ENCODE results near the gene EHMT2. TPM values are rescaled to one million over a fixed set of nuclear protein-coding genes. Genes with fewer than 3 reads are reported as not detected.

Gene EHMT2
- total RNA-seq, 1 experiment from 2014 or later = 84.0 TPM

GRCh38 chr6:31887173-31888007 is 10.1 kb downstream of the EHMT2 start:
- Histone ChIP-seq H3K9me3 (ENCODE audit: control insufficient read depth in 1 of 2, insufficient read depth in 1 of 2, low read depth in 1 of 2, low read length in 2 of 2) (no peaks in the 10 kb centered on the region), H3K4me2 (ENCODE audit: low read length) (no peak overlapping the region), H3K4me1 (ENCODE audit: control insufficient read depth in 1 of 2, insufficient read depth in 2 of 2, low read length in 2 of 2) (no peaks in the 10 kb centered on the region), H3K9ac (ENCODE audit: low read length) (no peak overlapping the region), H4K20me1 (ENCODE audit: insufficient read depth) (0 out of 2 replicates have a peak, but pooled peaks cover 5% of the 10 kb centered on the region), H3K9me2 (ENCODE audit: insufficient read depth) (no peaks in the 10 kb centered on the region), H3K27ac (ENCODE audit: low read depth, low read length) (no peak overlapping the region), H2AFZ (ENCODE audit: low read depth, low read length, poor library complexity, severe bottlenecking) (no peak overlapping the region), H3K36me3 (ENCODE audit: control insufficient read depth in 1 of 2, insufficient read depth in 2 of 2, low read length in 2 of 2) (peaks cover 55 to 64% of the 10 kb centered on the region in 2 experiments; a peak in 3 of 4 replicates), H3K27me3 (ENCODE audit: insufficient read depth, low read length) (no peaks in the 10 kb centered on the region), H3K4me3 (replicated peaks in 1 of 2; ENCODE audit: low read depth in 1 of 2, low read length in 2 of 2) (no peak overlapping the region), H3K79me2 (ENCODE audit: insufficient read depth, low read length) (no peaks in the 10 kb centered on the region)
- no peak for ATAC-seq
- TF ChIP-seq SIN3A (IDR thresholded peaks at IDR 0.05; ENCODE audit: low read depth) (no peak), YY1 (IDR thresholded peaks at IDR 0.05; ENCODE audit: extremely low read depth, insufficient replicate concordance, low read depth, low read length) (no peak), SP1 (IDR thresholded peaks at IDR 0.05; ENCODE audit: low read depth) (no peak), ZFX (IDR thresholded peaks at IDR 0.05) (no peak), EZH2phosphoT487 (IDR thresholded peaks at IDR 0.05; ENCODE audit: borderline replicate concordance) (no peak), CBX3 (IDR thresholded peaks at IDR 0.05; ENCODE audit: low read depth) (no peak), POLR2A (IDR thresholded peaks at IDR 0.05; ENCODE audit: borderline replicate concordance, extremely low read depth, insufficient read depth, insufficient read length) (no peak), ATF3 (IDR thresholded peaks at IDR 0.05) (no peak), SRF (IDR thresholded peaks at IDR 0.05; ENCODE audit: low read depth) (no peak), EGR1 (IDR thresholded peaks at IDR 0.05; ENCODE audit: low read depth) (no peak), EZH2 (IDR thresholded peaks at IDR 0.05) (no peak), FOSL1 (IDR thresholded peaks at IDR 0.05; ENCODE audit: low read depth) (no peak), RAD21 (IDR thresholded peaks at IDR 0.05; ENCODE audit: low read depth) (no peak), CEBPB (IDR thresholded peaks at IDR 0.05; ENCODE audit: low read depth) (no peak), ZNF274 (IDR thresholded peaks at IDR 0.05; ENCODE audit: low read depth, low read length) (no peak), JUND (IDR thresholded peaks at IDR 0.05) (no peak), ZBTB33 (IDR thresholded peaks at IDR 0.05; ENCODE audit: extremely low read depth, insufficient replicate concordance, low read length) (no peak), MAX (IDR thresholded peaks at IDR 0.05) (no peak), ELF1 (IDR thresholded peaks at IDR 0.05; ENCODE audit: borderline replicate concordance, low read depth) (no peak)
- no TSS peak for BruUV-seq (replicated peaks)
- ChIA-PET RAD21 (ENCODE audit: low non-redundant PET in 1 of 2, low total read pairs in 2 of 2, uncharacterized antibody in 2 of 2, unreplicated experiment in 2 of 2) (no interaction called here), CTCF (interaction anchor here (1.2 kb wide), 1 partner anchor 10 kb away, joined by 3 read pairs; the partner anchor contains the start of gene EHMT2), POLR2A (no interaction called here)
- intact Hi-C loops (cut with micrococcal nuclease) = no loop called here
- DNase-seq (ENCODE audit: low read depth, low spot score) = no peak

Data from HCT116 (cell line).